ENCODE measurements around the gene FAM3D. TPM values are rescaled to one million over a fixed set of nuclear protein-coding genes. Genes with fewer than 3 reads are reported as not detected.
"Not testable (repeated sequence)": the region's sequence is repeated elsewhere in the genome, so short reads cannot be mapped to it uniquely, and the experiment has no call there.

FAM3D gene, protein sequence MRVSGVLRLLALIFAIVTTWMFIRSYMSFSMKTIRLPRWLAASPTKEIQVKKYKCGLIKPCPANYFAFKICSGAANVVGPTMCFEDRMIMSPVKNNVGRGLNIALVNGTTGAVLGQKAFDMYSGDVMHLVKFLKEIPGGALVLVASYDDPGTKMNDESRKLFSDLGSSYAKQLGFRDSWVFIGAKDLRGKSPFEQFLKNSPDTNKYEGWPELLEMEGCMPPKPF
- total RNA-seq = 100 to 1,000 TPM; 646 to 707 TPM

DNA sequence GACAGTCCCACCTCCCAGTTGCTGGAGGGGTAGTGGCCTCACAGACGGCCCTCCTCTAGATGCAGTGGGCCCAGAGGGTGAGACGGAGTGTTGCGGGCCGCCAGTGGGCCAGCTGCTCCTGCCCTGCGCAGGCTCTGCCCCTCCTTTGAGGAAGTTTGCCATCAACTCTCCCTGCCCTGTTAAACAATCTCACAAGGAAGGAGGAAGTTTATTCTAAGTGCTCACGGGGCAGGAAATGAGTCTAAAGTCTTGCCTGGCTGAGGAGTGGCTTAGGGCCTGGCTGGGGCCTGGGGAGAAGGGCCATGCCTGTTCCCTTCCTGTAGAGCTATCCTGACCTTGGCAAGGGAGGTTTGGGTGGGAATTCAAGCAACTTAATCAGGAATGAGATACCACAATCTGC is at the start of gene FAM3D:
FAM3D (minus strand) TSS at position 92 of the 400 bp plus-strand sequence. CDS start 11,211 bp downstream, outside the sequence.
- Histone ChIP-seq H3K9ac (ENCODE audit: low read depth in 2 of 2, low read length in 2 of 2) (peak within 1 kb of the TSS; percentile 81 to 96), H3K27me3 (no peaks in the 10 kb centered on the region), H3K9me3 (no peaks in the 10 kb centered on the region), H3K27ac (peak within 1 kb of the TSS; percentile 92), H3K36me3 (no peaks in the 10 kb centered on the region), H3K4me1 (peaks cover 4% of the 10 kb centered on the region), H3K4me3 (peak within 1 kb of the TSS; percentile 46)
- DNase-seq = peak; percentile 90
- intact Hi-C loops (cut with DNase I) = no loop called here
- TF ChIP-seq, protein P1, sequence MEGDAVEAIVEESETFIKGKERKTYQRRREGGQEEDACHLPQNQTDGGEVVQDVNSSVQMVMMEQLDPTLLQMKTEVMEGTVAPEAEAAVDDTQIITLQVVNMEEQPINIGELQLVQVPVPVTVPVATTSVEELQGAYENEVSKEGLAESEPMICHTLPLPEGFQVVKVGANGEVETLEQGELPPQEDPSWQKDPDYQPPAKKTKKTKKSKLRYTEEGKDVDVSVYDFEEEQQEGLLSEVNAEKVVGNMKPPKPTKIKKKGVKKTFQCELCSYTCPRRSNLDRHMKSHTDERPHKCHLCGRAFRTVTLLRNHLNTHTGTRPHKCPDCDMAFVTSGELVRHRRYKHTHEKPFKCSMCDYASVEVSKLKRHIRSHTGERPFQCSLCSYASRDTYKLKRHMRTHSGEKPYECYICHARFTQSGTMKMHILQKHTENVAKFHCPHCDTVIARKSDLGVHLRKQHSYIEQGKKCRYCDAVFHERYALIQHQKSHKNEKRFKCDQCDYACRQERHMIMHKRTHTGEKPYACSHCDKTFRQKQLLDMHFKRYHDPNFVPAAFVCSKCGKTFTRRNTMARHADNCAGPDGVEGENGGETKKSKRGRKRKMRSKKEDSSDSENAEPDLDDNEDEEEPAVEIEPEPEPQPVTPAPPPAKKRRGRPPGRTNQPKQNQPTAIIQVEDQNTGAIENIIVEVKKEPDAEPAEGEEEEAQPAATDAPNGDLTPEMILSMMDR (IDR thresholded peaks at IDR 0.05) = no peak

DNA sequence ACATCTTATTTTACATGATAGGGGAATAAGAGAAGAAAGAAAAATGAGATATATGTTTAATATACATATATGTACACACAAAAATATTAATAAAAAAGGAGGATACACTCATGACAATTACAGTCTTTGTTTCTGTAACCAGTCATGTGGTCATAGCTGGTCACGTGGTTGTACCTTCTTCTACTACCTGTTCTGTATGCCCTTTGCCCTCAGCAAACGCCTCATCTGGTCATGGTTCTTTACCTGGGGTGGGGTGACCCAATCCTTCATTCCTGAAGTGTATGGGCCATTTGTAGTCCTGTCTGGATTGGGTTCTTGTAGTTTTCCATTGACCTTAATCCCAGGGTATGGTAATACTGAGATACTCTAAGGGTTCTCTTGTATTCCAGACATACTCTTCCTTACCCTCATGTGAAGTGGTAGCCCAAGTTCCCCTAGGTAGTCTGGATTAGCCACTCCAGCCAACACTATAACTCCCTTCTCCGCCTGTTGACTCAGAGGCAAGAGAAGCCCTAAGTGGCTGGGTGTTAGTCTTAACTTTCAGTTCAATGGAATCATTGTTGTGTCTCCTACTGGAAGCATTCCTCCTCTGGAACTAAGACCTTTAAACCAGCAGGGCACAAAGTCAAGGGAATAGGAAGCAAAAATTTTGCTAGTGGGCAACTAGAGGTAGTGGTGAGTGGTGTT is 47.3 kb upstream of the FAM3D start:
- H3K9ac ChIP-seq (ENCODE audit: low read depth in 2 of 2, low read length in 2 of 2) = no peak overlapping the region
- no peaks in the 10 kb centered on the region for H3K27me3 ChIP-seq
- no peaks in the 10 kb centered on the region for H3K4me1 ChIP-seq
- H3K27ac ChIP-seq = no peak overlapping the region
- H3K9me3 ChIP-seq = no peaks in the 10 kb centered on the region
- no peaks in the 10 kb centered on the region for H3K36me3 ChIP-seq
- no peak for DNase-seq
- TF ChIP-seq, protein P1 (IDR thresholded peaks at IDR 0.05) = no peak
- intact Hi-C loops (cut with DNase I) = no loop called here
- H3K4me3 ChIP-seq = no peak overlapping the region

DNA sequence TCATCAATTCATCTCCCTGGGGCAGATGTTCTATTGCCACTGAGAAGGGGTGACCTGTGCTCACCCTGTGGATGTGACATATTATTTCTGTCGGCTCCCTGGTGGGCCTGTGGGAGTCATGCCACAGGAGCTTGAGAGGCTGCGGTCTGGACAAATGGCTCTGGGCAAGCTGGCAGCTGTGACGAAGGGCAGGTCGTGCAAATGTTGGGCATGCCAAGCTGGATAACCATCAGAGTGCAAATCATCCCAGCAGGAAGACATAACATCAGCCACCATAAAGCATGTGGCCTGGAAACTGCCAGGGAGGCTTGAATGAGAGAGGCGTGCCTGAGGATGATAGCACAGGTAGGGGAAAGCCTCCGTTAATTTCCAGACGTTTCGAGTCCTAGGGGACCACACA is 45.3 kb upstream of the FAM3D start:
- Histone ChIP-seq H3K27me3 (no peaks in the 10 kb centered on the region), H3K4me1 (no peaks in the 10 kb centered on the region), H3K4me3 (no peak overlapping the region), H3K36me3 (no peaks in the 10 kb centered on the region), H3K9ac (ENCODE audit: low read depth in 2 of 2, low read length in 2 of 2) (no peak overlapping the region), H3K27ac (no peak overlapping the region), H3K9me3 (no peaks in the 10 kb centered on the region)
- intact Hi-C loops (cut with DNase I) = no loop called here
- no peak for DNase-seq
- TF ChIP-seq, protein P1 (IDR thresholded peaks at IDR 0.05) = no peak

DNA sequence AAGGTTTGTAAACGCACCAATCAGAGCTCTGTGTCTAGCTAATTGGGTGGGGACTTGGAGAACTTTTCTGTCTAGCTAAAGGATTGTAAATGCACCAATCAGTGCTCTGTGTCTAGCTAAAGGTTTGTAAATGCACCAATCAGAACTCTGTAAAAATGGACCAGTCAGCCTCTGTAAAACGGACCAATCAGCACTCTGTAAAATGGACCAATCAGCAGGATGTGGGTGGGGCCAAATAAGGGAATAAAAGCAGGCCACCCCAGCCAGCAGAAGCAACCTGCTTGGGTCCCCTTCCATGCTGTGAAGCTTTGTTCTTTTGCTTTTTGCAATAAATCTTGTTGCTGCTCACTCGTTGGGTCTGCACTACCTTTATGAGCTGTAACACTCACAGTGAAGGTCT is 42.4 kb upstream of the FAM3D start:
- intact Hi-C loops (cut with DNase I) = loop anchor here (5.0 kb wide), 1 partner anchor 67 kb away; no protein-coding TSS in a partner anchor
- not testable (repeated sequence) for H3K27me3 ChIP-seq, H3K4me1 ChIP-seq

DNA sequence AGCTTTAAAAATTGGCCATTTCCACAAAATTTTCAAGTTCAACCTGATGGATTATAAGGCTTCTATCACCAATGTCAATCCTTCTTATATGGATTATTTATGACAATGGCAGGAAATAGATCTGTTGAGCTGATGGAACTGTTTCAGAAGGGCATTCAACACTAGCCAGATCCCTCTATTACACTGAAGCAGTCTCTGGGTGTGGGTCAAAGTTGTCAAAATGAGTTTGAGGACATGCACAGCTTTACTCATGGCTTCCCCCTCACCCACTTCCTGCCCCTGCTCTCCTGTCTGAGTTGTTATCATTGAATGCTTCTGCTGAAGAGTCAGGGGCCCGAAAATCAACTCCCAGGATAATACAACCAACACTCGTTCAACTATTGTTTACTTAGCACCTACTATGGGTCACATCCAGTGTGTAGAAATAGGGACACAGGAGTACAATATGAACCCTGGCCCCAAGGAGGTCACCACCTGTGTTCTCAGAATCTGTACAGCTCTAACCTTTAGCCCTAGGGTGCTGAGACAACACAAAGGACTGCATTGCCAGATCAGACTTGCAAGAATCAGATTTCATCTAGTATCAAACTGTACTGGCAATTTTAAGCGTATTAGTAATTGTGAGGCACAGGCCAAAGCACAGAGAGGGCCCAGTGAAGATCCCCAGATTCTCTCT is 41.7 kb upstream of the FAM3D start:
- H3K4me1 ChIP-seq = no peaks in the 10 kb centered on the region
- no peak for DNase-seq
- intact Hi-C loops (cut with DNase I) = loop anchor here (5.0 kb wide), 1 partner anchor 66 kb away; no protein-coding TSS in a partner anchor
- H3K36me3 ChIP-seq = no peaks in the 10 kb centered on the region
- H3K27ac ChIP-seq = no peak overlapping the region
- H3K9me3 ChIP-seq = no peaks in the 10 kb centered on the region
- no peaks in the 10 kb centered on the region for H3K27me3 ChIP-seq
- no peak overlapping the region for H3K4me3 ChIP-seq
- no peak overlapping the region for H3K9ac ChIP-seq (ENCODE audit: low read depth in 2 of 2, low read length in 2 of 2)
- TF ChIP-seq, protein P1 (IDR thresholded peaks at IDR 0.05) = no peak

More for the DNA sequence above, 42.4 kb upstream of the FAM3D start:
- H3K27ac ChIP-seq; H3K9me3 ChIP-seq; H3K36me3 ChIP-seq; H3K9ac ChIP-seq (ENCODE audit: low read depth in 2 of 2, low read length in 2 of 2); DNase-seq; H3K4me3 ChIP-seq: not testable (repeated sequence)
